ENCODE results near the gene MRPS9.
A peak's percentile ranks its signal among the peaks of the same experiment; 100 is the strongest.

MRPS9 gene

GRCh38 chr2:105142239-105142638 is 104.4 kb downstream of the MRPS9 start:
- peaks cover 9% of the 10 kb centered on the region for H3K27me3 ChIP-seq (ENCODE audit: control insufficient read depth, low read length)
- H3K4me2 ChIP-seq (ENCODE audit: low read length) = no peak overlapping the region
- TF ChIP-seq CTCF (IDR thresholded peaks at IDR 0.05; ENCODE audit: low read depth, low read length, poor library complexity, severe bottlenecking) = no peak
- no peak for TF ChIP-seq EZH2phosphoT487 (IDR thresholded peaks at IDR 0.05; ENCODE audit: borderline replicate concordance, low read length)
- H3K9me2 ChIP-seq (replicated peaks; ENCODE audit: control insufficient read depth, low read length) = no peaks in the 10 kb centered on the region
- H3K36me3 ChIP-seq (ENCODE audit: control insufficient read depth, low read length) = no peaks in the 10 kb centered on the region
- H3K27ac ChIP-seq (ENCODE audit: low read depth, low read length) = no peak overlapping the region
- H3K4me3 ChIP-seq (ENCODE audit: low read length) = no peak overlapping the region
- no peaks in the 10 kb centered on the region for H3K79me2 ChIP-seq (ENCODE audit: control insufficient read depth, low read length)
- H3K9me3 ChIP-seq (ENCODE audit: control insufficient read depth, insufficient read depth, low read length) = no peaks in the 10 kb centered on the region
- no peaks in the 10 kb centered on the region for H3K4me1 ChIP-seq (ENCODE audit: control insufficient read depth, low read length)
- H3F3A ChIP-seq (ENCODE audit: control insufficient read depth, insufficient read depth) = no peaks in the 10 kb centered on the region
- H4K20me1 ChIP-seq (ENCODE audit: control insufficient read depth, insufficient read depth, low read depth, low read length) = no peaks in the 10 kb centered on the region

GRCh38 chr2:105143094-105143466 is 105.2 kb downstream of the MRPS9 start:
- TF ChIP-seq EZH2phosphoT487 (IDR thresholded peaks at IDR 0.05; ENCODE audit: borderline replicate concordance, low read length) (no peak), CTCF (IDR thresholded peaks at IDR 0.05; ENCODE audit: low read depth, low read length, poor library complexity, severe bottlenecking) (no peak)
- Histone ChIP-seq H3K4me3 (ENCODE audit: low read length) (no peak overlapping the region), H3K4me2 (ENCODE audit: low read length) (no peak overlapping the region), H3K9me2 (replicated peaks; ENCODE audit: control insufficient read depth, low read length) (no peaks in the 10 kb centered on the region), H3F3A (ENCODE audit: control insufficient read depth, insufficient read depth) (no peaks in the 10 kb centered on the region), H3K9me3 (ENCODE audit: control insufficient read depth, insufficient read depth, low read length) (no peaks in the 10 kb centered on the region), H4K20me1 (ENCODE audit: control insufficient read depth, insufficient read depth, low read depth, low read length) (no peaks in the 10 kb centered on the region), H3K36me3 (ENCODE audit: control insufficient read depth, low read length) (no peaks in the 10 kb centered on the region), H3K27ac (ENCODE audit: low read depth, low read length) (no peak overlapping the region), H3K79me2 (ENCODE audit: control insufficient read depth, low read length) (no peaks in the 10 kb centered on the region), H3K4me1 (ENCODE audit: control insufficient read depth, low read length) (no peaks in the 10 kb centered on the region), H3K27me3 (ENCODE audit: control insufficient read depth, low read length) (peaks cover 9% of the 10 kb centered on the region)

- Histone ChIP-seq H3K9me2 (replicated peaks; ENCODE audit: control insufficient read depth, low read length) (no peaks in the 10 kb centered on the region), H4K20me1 (ENCODE audit: control insufficient read depth, insufficient read depth, low read depth, low read length) (no peaks in the 10 kb centered on the region), H3K79me2 (ENCODE audit: control insufficient read depth, low read length) (no peaks in the 10 kb centered on the region), H3K27ac (ENCODE audit: low read depth, low read length) (no peak overlapping the region), H3F3A (ENCODE audit: control insufficient read depth, insufficient read depth) (no peaks in the 10 kb centered on the region), H3K4me3 (ENCODE audit: low read length) (no peak overlapping the region), H3K27me3 (ENCODE audit: control insufficient read depth, low read length) (peaks cover 9% of the 10 kb centered on the region), H3K4me2 (ENCODE audit: low read length) (0 out of 2 replicates have a peak overlapping the region, but pooled peaks have one; percentile 4), H3K9me3 (ENCODE audit: control insufficient read depth, insufficient read depth, low read length) (no peaks in the 10 kb centered on the region), H3K4me1 (ENCODE audit: control insufficient read depth, low read length) (no peaks in the 10 kb centered on the region), H3K36me3 (ENCODE audit: control insufficient read depth, low read length) (no peaks in the 10 kb centered on the region)
- no peak for TF ChIP-seq EZH2phosphoT487 (IDR thresholded peaks at IDR 0.05; ENCODE audit: borderline replicate concordance, low read length)
- TF ChIP-seq CTCF (IDR thresholded peaks at IDR 0.05; ENCODE audit: low read depth, low read length, poor library complexity, severe bottlenecking) = no peak
These were observed 105.7 kb downstream of the MRPS9 start for GRCh38 chr2:105143467-105144151.
